MM.1S (cell line): Measurements from ENCODE around the gene FAHD2A.

Experiments
- DNase-seq: peaks from one replicate; pipeline ENCODE4 v3.0.0-alpha.2; 2015
- H2AFZ ChIP-seq: fragments of 300-600 bp; sonication (generic); 2 replicates; pipeline ENCODE4 v1.6.0; 2016; ENCODE audit warnings: antibody characterized with exemption, low read length
- H3F3A ChIP-seq: fragments of 300-600 bp; sonication (generic); 2 replicates; pipeline ENCODE4 v1.6.1; 2016; ENCODE audit warnings: mild to moderate bottlenecking, antibody characterized with exemption, low read length, moderate library complexity, mixed read lengths; ENCODE audit not compliant: insufficient read depth
- H3K27ac ChIP-seq: fragments of 300-600 bp; sonication (generic); 2 replicates; pipeline ENCODE4 v1.5.1; 2016; ENCODE audit warnings: mild to moderate bottlenecking, low read length
- H3K27me3 ChIP-seq: fragments of 300-600 bp; sonication (generic); replicated peaks from 2 replicates; pipeline ENCODE4 v1.6.0; 2016; ENCODE audit warnings: low read length; ENCODE audit not compliant: insufficient read depth
- H3K36me3 ChIP-seq: fragments of 300-600 bp; sonication (generic); replicated peaks from 2 replicates; pipeline ENCODE4 v1.6.1; 2016; ENCODE audit warnings: mild to moderate bottlenecking, low read length, mixed read lengths; ENCODE audit not compliant: insufficient read depth
- H3K4me1 ChIP-seq: fragments of 300-600 bp; sonication (generic); 2 replicates; pipeline ENCODE4 v1.6.1; 2016; ENCODE audit warnings: low read length, mixed read lengths
- H3K4me2 ChIP-seq: fragments of 300-600 bp; sonication (generic); 2 replicates; pipeline ENCODE4 v1.6.0; 2016; ENCODE audit warnings: low read depth, low read length
- H3K4me3 ChIP-seq: fragments of 300-600 bp; sonication (generic); 2 replicates; pipeline ENCODE4 v1.5.1; 2016; ENCODE audit warnings: low read length, mixed read lengths
- H3K79me2 ChIP-seq: fragments of 300-600 bp; sonication (generic); 2 replicates; pipeline ENCODE4 v1.6.1; 2016; ENCODE audit warnings: mixed run types, low read length, mixed read lengths
- H3K9ac ChIP-seq: fragments of 300-600 bp; sonication (generic); 2 replicates; pipeline ENCODE4 v1.6.1; 2016; ENCODE audit warnings: low read length, mixed read lengths
- H3K9me2 ChIP-seq: fragments of 300-600 bp; sonication (generic); replicated peaks from 2 replicates; pipeline ENCODE4 v1.6.1; 2016; ENCODE audit warnings: mild to moderate bottlenecking, low read length, mixed read lengths; ENCODE audit not compliant: insufficient read depth
- H3K9me3 ChIP-seq: fragments of 300-600 bp; sonication (generic); replicated peaks from 2 replicates; pipeline ENCODE4 v1.6.1; 2016; ENCODE audit warnings: mild to moderate bottlenecking, low read length, mixed read lengths; ENCODE audit not compliant: insufficient read depth
- H4K20me1 ChIP-seq: fragments of 300-600 bp; sonication (generic); 2 replicates; pipeline ENCODE4 v1.6.1; 2016; ENCODE audit warnings: mild to moderate bottlenecking, low read length, moderate library complexity, mixed read lengths; ENCODE audit not compliant: insufficient read depth
- CTCF ChIP-seq: fragments of 300-600 bp; sonication (generic); IDR thresholded peaks from 2 replicates; pipeline ENCODE4 v1.5.1; 2016; ENCODE audit warnings: antibody characterized with exemption, low read length, mixed read lengths
- EZH2 ChIP-seq: fragments of 300-600 bp; sonication (generic); optimal IDR thresholded peaks from 2 replicates; pipeline ENCODE3; 2017; ENCODE audit warnings: low read depth, mild to moderate bottlenecking, antibody characterized with exemption, low read length, mixed read lengths
- EZH2phosphoT487 ChIP-seq: fragments of 300-600 bp; sonication (generic); IDR thresholded peaks from 2 replicates; pipeline ENCODE4 v1.6.1; 2018; ENCODE audit warnings: antibody characterized with exemption, low read length

FAHD2A gene

GRCh38 chr2:95374921-95375471, 27.5 kb upstream of the FAHD2A start:
- no peaks in the 10 kb centered on the region for H3K36me3 ChIP-seq
- H3K4me1 ChIP-seq = no peaks in the 10 kb centered on the region
- no peak overlapping the region for H3K27ac ChIP-seq
- H2AFZ ChIP-seq = no peak overlapping the region
- H3K9ac ChIP-seq = no peak overlapping the region
- H3K9me3 ChIP-seq = no peaks in the 10 kb centered on the region
- H3K79me2 ChIP-seq = no peaks in the 10 kb centered on the region
- TF ChIP-seq EZH2phosphoT487 = no peak
- no peak for TF ChIP-seq EZH2
- TF ChIP-seq CTCF = no peak
- H3K27me3 ChIP-seq = peaks cover 10% of the 10 kb centered on the region
- H4K20me1 ChIP-seq = no peaks in the 10 kb centered on the region
- H3K9me2 ChIP-seq = no peaks in the 10 kb centered on the region
- DNase-seq = no peak
- no peak overlapping the region for H3K4me2 ChIP-seq
- H3F3A ChIP-seq = no peaks in the 10 kb centered on the region
- no peak overlapping the region for H3K4me3 ChIP-seq

- H3K27me3 ChIP-seq = peaks cover 10% of the 10 kb centered on the region
- H2AFZ ChIP-seq = no peak overlapping the region
- H3K4me1 ChIP-seq = no peaks in the 10 kb centered on the region
- no peak overlapping the region for H3K9ac ChIP-seq
- no peak for TF ChIP-seq EZH2phosphoT487
- TF ChIP-seq EZH2 = no peak
- no peak for TF ChIP-seq CTCF
- no peak for DNase-seq
- H3K9me2 ChIP-seq = no peaks in the 10 kb centered on the region
- no peaks in the 10 kb centered on the region for H3F3A ChIP-seq
- no peaks in the 10 kb centered on the region for H3K79me2 ChIP-seq
- no peak overlapping the region for H3K4me3 ChIP-seq
- H3K27ac ChIP-seq = no peak overlapping the region
- H3K36me3 ChIP-seq = no peaks in the 10 kb centered on the region
- H3K4me2 ChIP-seq = no peak overlapping the region
- no peaks in the 10 kb centered on the region for H3K9me3 ChIP-seq
- no peaks in the 10 kb centered on the region for H4K20me1 ChIP-seq
Observed at GRCh38 chr2:95375532-95376150, 26.9 kb upstream of the FAHD2A start.

GRCh38 chr2:95376311-95377215, 25.9 kb upstream of the FAHD2A start:
- Histone ChIP-seq H3K36me3 (no peaks in the 10 kb centered on the region), H3K4me1 (no peaks in the 10 kb centered on the region), H3K9me2 (no peaks in the 10 kb centered on the region), H2AFZ (no peak overlapping the region), H3K79me2 (no peaks in the 10 kb centered on the region), H3K27me3 (peaks cover 10% of the 10 kb centered on the region), H3K9me3 (no peaks in the 10 kb centered on the region), H4K20me1 (no peaks in the 10 kb centered on the region), H3F3A (no peaks in the 10 kb centered on the region), H3K4me3 (no peak overlapping the region), H3K27ac (no peak overlapping the region), H3K4me2 (no peak overlapping the region), H3K9ac (no peak overlapping the region)
- TF ChIP-seq CTCF = no peak
- no peak for TF ChIP-seq EZH2
- no peak for TF ChIP-seq EZH2phosphoT487
- DNase-seq = no peak
